Measurements from ENCODE around the gene PCSK5. TPM values are rescaled to one million over a fixed set of nuclear protein-coding genes. Genes with fewer than 3 reads are reported as not detected.

Gene PCSK5
- total RNA-seq, 1 experiment from 2014 or later = 6.9 TPM

DNA sequence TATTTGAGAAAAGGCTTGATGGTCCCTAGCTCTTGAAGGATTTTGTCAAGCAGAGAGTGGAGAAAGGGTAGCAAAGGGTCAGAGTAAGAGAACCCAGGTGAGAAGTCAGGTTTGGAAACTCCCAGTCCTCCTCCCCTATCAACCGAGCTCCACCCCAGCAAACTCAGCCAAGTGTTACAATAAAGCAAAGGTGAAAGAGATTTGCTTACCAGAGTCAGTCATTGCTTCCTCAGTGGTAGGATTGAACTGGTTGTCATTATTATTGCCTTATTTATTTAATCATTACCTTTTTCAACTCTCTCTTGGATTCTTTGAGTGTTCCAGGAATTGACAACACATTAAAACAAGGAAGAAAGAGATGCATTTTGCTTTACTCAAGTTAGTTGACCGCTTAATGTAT, 423.3 kb downstream of the PCSK5 start (continued):
- TF ChIP-seq ZNF274 (IDR thresholded peaks at IDR 0.05; ENCODE audit: low read depth, low read length) (no peak), SRF (IDR thresholded peaks at IDR 0.05; ENCODE audit: low read depth) (no peak), RAD21 (IDR thresholded peaks at IDR 0.05; ENCODE audit: low read depth) (no peak), POLR2AphosphoS5 (IDR thresholded peaks at IDR 0.05; ENCODE audit: low read depth, low read length) (no peak), EGR1 (IDR thresholded peaks at IDR 0.05; ENCODE audit: low read depth) (no peak)

DNA sequence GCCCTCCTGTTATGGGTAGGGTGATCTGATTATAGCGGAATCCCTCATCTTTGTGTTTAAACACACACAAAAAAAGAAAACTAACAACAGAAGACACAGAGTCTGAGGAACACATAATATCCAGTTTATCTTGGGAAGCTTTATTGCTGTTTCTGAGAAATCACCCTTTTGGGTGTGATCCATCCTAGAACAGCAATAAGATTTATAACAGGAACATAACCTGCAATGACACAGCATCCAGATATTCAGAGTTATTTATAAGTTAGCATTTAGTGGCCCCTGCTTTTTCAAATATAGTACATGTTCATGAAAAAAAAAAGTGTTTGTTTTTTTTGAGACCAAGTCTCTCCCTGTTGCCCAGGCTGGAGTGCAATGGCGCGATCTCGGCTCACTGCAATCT, 423.8 kb downstream of the PCSK5 start:
- ChIA-PET POLR2A (no interaction called here), RAD21 (ENCODE audit: low non-redundant PET in 1 of 2, low total read pairs in 2 of 2, uncharacterized antibody in 2 of 2, unreplicated experiment in 2 of 2) (no interaction called here), CTCF (no interaction called here)
- no peak for ATAC-seq
- TF ChIP-seq ZFX (IDR thresholded peaks at IDR 0.05) (no peak), CBX3 (IDR thresholded peaks at IDR 0.05; ENCODE audit: low read depth) (no peak), EZH2phosphoT487 (IDR thresholded peaks at IDR 0.05; ENCODE audit: borderline replicate concordance) (no peak), EGR1 (IDR thresholded peaks at IDR 0.05; ENCODE audit: low read depth) (no peak), MAX (IDR thresholded peaks at IDR 0.05) (no peak), ATF3 (IDR thresholded peaks at IDR 0.05) (no peak)
- TF ChIP-seq, protein P1, sequence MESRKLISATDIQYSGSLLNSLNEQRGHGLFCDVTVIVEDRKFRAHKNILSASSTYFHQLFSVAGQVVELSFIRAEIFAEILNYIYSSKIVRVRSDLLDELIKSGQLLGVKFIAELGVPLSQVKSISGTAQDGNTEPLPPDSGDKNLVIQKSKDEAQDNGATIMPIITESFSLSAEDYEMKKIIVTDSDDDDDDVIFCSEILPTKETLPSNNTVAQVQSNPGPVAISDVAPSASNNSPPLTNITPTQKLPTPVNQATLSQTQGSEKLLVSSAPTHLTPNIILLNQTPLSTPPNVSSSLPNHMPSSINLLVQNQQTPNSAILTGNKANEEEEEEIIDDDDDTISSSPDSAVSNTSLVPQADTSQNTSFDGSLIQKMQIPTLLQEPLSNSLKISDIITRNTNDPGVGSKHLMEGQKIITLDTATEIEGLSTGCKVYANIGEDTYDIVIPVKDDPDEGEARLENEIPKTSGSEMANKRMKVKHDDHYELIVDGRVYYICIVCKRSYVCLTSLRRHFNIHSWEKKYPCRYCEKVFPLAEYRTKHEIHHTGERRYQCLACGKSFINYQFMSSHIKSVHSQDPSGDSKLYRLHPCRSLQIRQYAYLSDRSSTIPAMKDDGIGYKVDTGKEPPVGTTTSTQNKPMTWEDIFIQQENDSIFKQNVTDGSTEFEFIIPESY (IDR thresholded peaks at IDR 0.05; ENCODE audit: extremely low read depth, insufficient replicate concordance, low read length) = no peak
- H3K9me3 ChIP-seq (ENCODE audit: control insufficient read depth in 1 of 2, insufficient read depth in 1 of 2, low read depth in 1 of 2, low read length in 2 of 2) = no peaks in the 10 kb centered on the region
- no TSS peak for BruUV-seq (replicated peaks)
- H3K4me3 ChIP-seq (replicated peaks in 1 of 2; ENCODE audit: low read depth in 1 of 2, low read length in 2 of 2) = no peak overlapping the region
- H4K20me1 ChIP-seq (ENCODE audit: insufficient read depth) = no peaks in the 10 kb centered on the region
- no peaks in the 10 kb centered on the region for H3K79me2 ChIP-seq (ENCODE audit: insufficient read depth, low read length)
- H3K9me2 ChIP-seq (ENCODE audit: insufficient read depth) = no peaks in the 10 kb centered on the region
- no peaks in the 10 kb centered on the region for H3K27me3 ChIP-seq (ENCODE audit: insufficient read depth, low read length)
- intact Hi-C loops (cut with micrococcal nuclease) = no loop called here
- H3K4me2 ChIP-seq (ENCODE audit: low read length) = no peak overlapping the region
- no peak overlapping the region for H3K9ac ChIP-seq (ENCODE audit: low read length)
- H2AFZ ChIP-seq (ENCODE audit: low read depth, low read length, poor library complexity, severe bottlenecking) = no peak overlapping the region
- no peaks in the 10 kb centered on the region for H3K4me1 ChIP-seq (ENCODE audit: control insufficient read depth in 1 of 2, insufficient read depth in 2 of 2, low read length in 2 of 2)
- H3K27ac ChIP-seq (ENCODE audit: low read depth, low read length) = no peak overlapping the region
- no peaks in the 10 kb centered on the region for H3K36me3 ChIP-seq (ENCODE audit: control insufficient read depth in 1 of 2, insufficient read depth in 2 of 2, low read length in 2 of 2)
- DNase-seq (ENCODE audit: low read depth, low spot score) = no peak
